Stimulated activated CD4-positive, alpha-beta T cell treated with anti-CD3 and anti-CD28 coated beads, Interleukin-4, amount 100 ng/mL, for 4 hours (primary cell): ENCODE measurements around the gene CD55.

ENCODE experiments used
- DNase-seq, 2 experiments: peaks; one replicate each; pipeline ENCODE4 v3.0.0-alpha.2; 2020

CD55 gene

DNA sequence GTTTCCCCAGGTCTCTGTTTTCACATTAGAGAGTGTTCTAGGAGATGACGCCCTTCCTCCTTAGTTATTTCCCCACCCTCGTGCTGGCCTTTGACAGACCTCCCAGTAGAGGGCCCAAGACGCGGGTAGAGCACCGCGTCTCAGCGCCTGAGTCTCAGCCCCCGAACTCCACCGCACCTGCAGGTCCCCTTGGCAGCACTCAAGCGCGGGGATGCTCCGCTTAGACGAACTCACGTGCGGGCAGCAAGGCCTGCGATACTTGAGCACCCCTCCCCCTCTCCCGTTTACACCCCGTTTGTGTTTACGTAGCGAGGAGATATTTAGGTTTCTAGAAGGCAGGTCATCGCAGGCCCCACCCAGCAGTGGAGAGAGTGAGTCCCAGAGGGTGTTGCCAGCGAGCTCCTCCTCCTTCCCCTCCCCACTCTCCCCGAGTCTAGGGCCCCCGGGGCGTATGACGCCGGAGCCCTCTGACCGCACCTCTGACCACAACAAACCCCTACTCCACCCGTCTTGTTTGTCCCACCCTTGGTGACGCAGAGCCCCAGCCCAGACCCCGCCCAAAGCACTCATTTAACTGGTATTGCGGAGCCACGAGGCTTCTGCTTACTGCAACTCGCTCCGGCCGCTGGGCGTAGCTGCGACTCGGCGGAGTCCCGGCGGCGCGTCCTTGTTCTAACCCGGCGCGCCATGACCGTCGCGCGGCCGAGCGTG lies at the start of gene CD55:
CD55 (plus strand) TSS at position 600 of the 711 bp plus-strand sequence; CDS start at position 688, 88 bp downstream.
- DNase-seq: peak; percentile 83 to 98

- DNase-seq: no peak
These were observed 46.6 kb upstream of the CD55 start for GRCh38 chr1:207274882-207275281.

- DNase-seq: no peak
These were observed 45.0 kb upstream of the CD55 start for GRCh38 chr1:207276465-207276864.

GRCh38 chr1:207277241-207277640 lies 44.2 kb upstream of the CD55 start:
- DNase-seq: no peak

- DNase-seq: no peak
These were observed 41.8 kb upstream of the CD55 start for GRCh38 chr1:207279652-207280051.

GRCh38 chr1:207280706-207281105 lies 40.8 kb upstream of the CD55 start:
- no peak for DNase-seq

DNA sequence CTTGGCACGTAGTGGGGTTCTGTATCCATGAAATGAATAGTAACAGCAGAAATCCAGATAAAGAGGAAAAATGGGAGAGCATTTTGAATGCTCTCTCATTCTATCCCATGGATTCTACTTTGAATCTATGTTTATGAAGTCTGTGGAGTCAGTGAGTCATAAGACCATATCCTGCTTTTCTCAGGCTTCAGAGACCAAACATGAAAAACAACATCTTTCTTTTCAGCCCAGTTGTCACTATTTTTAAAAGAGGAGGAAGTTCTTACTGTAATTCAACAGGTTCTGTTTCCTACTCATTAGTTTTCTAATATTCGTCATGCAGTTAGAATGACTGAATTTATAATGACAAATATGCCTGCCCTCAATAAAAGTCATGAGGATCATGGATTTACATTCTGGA lies 39.4 kb upstream of the CD55 start:
- DNase-seq: no peak

DNA sequence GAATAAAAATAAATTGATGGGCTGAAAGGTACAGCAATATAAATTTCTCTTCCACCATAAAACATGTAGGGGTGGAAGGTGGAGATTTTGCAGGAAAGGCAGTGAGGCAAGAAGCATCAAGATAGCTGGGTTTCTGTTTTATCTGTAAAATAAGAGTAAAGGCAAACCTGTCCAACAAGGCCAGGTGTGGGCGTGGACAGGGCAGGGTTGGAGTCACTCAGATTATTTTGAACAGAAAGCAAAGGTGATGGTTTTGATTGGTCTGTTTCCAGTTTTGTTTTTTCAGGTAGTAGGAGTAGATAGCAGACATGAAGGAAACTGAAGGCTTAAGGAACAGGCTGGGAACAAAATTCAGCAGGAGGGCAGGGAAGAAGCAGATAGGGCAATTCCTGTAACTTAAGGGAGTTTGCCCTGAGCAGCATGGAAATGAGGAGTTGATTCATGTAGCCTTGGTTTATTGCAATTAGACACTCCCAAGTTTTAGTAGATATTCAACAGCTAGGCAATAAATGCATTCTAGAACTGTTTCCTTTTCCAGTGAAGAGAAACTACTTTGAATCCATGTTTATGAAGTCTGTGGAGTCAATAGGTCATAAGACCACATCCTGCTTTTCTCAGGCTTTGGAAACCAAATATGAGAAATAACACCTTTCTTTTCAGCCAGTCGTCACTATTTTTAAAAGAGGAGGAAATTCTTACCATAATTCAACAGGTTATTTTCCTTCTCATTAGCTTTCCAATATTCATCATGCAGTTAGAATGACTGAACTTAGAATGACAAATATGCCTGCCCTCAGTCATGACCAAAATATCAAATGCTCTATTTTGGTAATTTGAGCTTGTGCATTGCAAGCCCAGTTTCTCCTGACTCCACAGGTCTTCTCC lies 38.7 kb upstream of the CD55 start:
- no peak for DNase-seq

GRCh38 chr1:207283421-207283820 lies 38.1 kb upstream of the CD55 start:
- DNase-seq: no peak

GRCh38 chr1:207284209-207284897 lies 37.1 kb upstream of the CD55 start:
- DNase-seq: no peak

DNA sequence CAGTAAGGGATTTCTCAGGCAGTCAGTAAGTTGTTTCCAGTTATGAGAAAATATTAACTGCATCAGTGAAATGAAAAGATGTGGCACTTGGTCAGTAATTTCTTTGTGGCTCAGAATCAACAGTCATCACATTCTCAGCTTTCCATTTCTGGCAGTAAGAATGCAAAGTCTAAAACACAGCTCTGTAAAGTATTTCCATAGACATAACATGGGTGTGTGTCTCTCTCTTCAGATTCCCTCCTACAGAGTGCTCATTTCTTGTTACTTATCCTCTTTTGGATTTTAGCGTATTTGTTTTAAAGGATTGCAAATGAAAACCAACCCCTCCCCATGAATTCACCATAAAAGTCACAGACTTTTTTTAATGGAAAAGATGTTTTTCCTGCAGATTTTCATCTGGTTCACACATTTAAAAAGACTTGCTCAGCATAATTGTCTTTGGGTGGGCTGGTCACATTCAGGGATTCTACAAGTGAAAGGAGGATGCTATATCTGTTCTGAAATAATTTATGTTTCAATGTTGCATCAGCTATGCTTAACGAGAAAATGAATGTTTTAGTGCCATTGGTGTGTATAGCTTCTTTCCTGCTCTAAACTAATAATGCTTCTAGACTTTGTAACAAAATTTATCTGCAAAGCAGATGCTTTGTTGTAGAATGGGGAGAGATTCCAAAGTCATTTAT lies 34.6 kb upstream of the CD55 start:
- no peak for DNase-seq

GRCh38 chr1:207288315-207288714 lies 33.2 kb upstream of the CD55 start:
- DNase-seq: no peak

- no peak for DNase-seq
These were observed 31.7 kb upstream of the CD55 start for GRCh38 chr1:207289756-207290155.

DNA sequence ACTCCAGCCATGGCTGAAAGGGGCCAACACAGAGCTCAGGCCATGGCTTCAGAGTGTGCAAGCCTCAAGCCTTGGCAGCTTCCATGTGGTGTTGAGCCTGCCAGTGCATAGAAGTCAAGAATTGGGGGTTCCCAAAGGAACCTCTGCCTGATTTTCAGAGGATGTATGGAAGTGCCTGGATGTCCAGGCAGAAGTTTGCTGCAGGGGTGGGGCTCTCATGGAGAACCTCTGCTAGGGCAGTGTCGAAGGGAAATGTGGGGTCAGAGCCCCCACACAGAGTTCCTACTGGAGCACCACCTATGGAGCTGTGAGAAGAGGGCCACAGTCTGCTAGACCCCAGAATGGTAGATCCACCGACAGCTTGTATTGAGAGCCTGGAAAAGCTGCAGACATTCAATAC lies 29.8 kb upstream of the CD55 start:
- DNase-seq: no peak

DNA sequence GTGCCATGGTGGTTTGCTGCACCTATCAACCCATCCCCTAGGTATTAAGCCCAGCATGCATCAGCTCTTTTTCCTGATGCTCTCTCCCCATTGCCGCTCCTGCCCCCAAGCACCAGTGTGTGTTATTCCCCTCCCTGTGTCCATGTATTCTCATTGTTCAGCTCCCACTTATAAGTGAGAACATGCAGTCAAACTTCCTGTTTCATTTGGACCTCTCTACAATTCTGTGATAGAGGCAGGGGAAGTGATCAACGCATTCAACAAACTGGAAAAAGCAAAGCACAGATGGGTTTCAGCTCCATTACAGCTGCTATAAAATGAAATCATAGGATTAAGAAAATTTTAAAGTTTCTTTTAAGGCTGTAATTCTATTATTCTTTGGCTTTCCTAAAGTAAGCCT lies 23.3 kb upstream of the CD55 start:
- no peak for DNase-seq

- no peak for DNase-seq
These were observed 22.7 kb upstream of the CD55 start for GRCh38 chr1:207298636-207299398.

GRCh38 chr1:207300970-207301369 lies 20.5 kb upstream of the CD55 start:
- DNase-seq: no peak

DNA sequence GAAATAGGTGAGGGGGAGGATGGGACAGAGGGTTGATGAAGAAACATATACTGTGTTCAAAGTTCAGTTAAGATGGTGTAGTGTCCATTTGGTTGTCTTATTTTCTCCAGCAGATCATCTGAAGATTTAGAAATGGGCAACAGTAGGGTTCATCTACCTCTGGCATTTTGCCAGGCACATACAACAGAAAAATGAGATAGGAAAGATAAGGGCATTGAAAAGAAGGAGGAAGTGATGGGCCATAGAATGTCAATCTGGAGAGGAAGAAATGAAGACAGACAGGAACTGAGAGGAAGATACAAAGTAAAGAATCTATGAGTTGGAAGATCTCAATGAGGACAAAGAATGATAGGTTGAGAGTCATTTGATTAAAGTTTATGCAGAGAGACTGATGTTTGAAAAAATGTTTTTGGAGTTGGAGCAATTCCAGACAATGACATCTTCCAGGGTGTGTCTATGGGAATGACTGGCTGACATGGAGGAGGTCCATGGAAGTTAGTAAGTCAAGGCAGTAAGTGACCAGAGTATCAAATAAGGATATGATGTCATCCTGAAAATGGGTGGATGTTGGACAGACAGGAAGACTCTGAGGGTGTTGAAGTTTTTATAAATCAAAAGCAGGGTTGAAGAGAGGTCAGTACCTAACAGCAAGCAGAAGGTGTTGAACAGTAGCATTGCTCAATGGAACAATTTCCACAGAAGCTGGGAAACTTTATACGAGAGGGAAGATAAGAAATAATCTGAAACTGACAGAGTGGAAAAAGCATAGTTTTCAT lies 18.7 kb upstream of the CD55 start:
- no peak for DNase-seq

- no peak for DNase-seq
These were observed 16.6 kb upstream of the CD55 start for GRCh38 chr1:207304710-207305488.

- no peak for DNase-seq
These were observed 16.0 kb upstream of the CD55 start for GRCh38 chr1:207305489-207305873.

- no peak for DNase-seq
These were observed 15.5 kb upstream of the CD55 start for GRCh38 chr1:207306023-207306422.
